ENCODE data around the gene TEX52. TPM values are rescaled to one million over a fixed set of nuclear protein-coding genes. Genes with fewer than 3 reads are reported as not detected.

Gene TEX52
- total and polyA plus RNA-seq, 10 of the 15 experiments (the other 5 are each of a cell fraction or from before 2014, with no cell fraction given), result 0.23 TPM; not detected in 9

DNA sequence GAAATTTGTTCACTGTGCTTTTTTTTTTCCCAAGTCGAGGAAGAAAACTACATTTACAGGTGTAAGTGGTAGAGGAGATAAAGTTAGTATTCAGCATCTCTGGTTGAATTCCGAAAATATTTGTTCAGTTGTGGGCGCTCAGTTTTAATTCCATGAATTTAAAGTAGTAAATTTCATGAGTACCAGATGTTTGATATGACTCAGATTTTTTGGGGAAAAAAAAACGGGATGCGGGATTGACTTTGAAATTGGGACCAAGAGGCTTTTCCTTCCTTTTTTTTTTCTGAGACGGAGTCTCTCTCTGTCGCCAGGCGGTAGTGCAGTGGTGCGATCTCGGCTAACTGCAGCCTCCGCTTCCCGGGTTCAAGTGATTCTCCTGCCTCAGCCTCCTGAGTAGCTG, 35.4 kb upstream of the TEX52 start:
- DNase-seq (ENCODE audit: low read depth, low spot score), result no peak
- no peak overlapping the region for H3K9ac ChIP-seq (ENCODE audit: control insufficient read depth, insufficient read depth, low read length)
- H3K4me2 ChIP-seq (ENCODE audit: control insufficient read depth, insufficient read depth), result no peak overlapping the region
- TF ChIP-seq SP1 (IDR thresholded peaks at IDR 0.05; ENCODE audit: low read depth, low read length), result no peak
- TF ChIP-seq NRF1 (conservative IDR thresholded peaks at IDR 0.05; ENCODE audit: low read depth, low read length), result no peak
- no peak for TF ChIP-seq GABPA (IDR thresholded peaks at IDR 0.05; ENCODE audit: low read depth)
- TF ChIP-seq RAD51 (IDR thresholded peaks at IDR 0.05), result no peak
- TF ChIP-seq EP300 (IDR thresholded peaks at IDR 0.05; ENCODE audit: borderline replicate concordance in 1 of 2, control insufficient read depth in 1 of 2, low read depth in 2 of 2, low read length in 2 of 2), result no peak
- TF ChIP-seq RCOR1 (conservative IDR thresholded peaks at IDR 0.05; ENCODE audit: low read depth, low read length), result no peak
- TF ChIP-seq SMARCA5 (IDR thresholded peaks at IDR 0.05), result no peak
- TF ChIP-seq NBN (IDR thresholded peaks at IDR 0.05), result no peak
- no peak for TF ChIP-seq MYC (IDR thresholded peaks at IDR 0.05; ENCODE audit: insufficient read depth, insufficient read length, insufficient replicate concordance, low read length, severe bottlenecking)
- TF ChIP-seq ZZZ3 (IDR thresholded peaks at IDR 0.05; ENCODE audit: control insufficient read depth, insufficient read length, low read depth), result no peak
- no peak for TF ChIP-seq MTA3 (IDR thresholded peaks at IDR 0.05; ENCODE audit: borderline replicate concordance, low read length)
- TF ChIP-seq SMC3 (IDR thresholded peaks at IDR 0.05; ENCODE audit: borderline replicate concordance, low read length), result no peak
- TF ChIP-seq, protein P1, sequence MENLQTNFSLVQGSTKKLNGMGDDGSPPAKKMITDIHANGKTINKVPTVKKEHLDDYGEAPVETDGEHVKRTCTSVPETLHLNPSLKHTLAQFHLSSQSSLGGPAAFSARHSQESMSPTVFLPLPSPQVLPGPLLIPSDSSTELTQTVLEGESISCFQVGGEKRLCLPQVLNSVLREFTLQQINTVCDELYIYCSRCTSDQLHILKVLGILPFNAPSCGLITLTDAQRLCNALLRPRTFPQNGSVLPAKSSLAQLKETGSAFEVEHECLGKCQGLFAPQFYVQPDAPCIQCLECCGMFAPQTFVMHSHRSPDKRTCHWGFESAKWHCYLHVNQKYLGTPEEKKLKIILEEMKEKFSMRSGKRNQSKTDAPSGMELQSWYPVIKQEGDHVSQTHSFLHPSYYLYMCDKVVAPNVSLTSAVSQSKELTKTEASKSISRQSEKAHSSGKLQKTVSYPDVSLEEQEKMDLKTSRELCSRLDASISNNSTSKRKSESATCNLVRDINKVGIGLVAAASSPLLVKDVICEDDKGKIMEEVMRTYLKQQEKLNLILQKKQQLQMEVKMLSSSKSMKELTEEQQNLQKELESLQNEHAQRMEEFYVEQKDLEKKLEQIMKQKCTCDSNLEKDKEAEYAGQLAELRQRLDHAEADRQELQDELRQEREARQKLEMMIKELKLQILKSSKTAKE (IDR thresholded peaks at IDR 0.05; ENCODE audit: low read depth, poor library complexity, severe bottlenecking), result no peak
- no peak for TF ChIP-seq PBX3 (IDR thresholded peaks at IDR 0.05; ENCODE audit: insufficient replicate concordance, low read depth, low read length)
- no peak for TF ChIP-seq EZH2 (IDR thresholded peaks at IDR 0.05; ENCODE audit: borderline replicate concordance, control insufficient read depth, low read depth, low read length)
- TF ChIP-seq EGR1 (IDR thresholded peaks at IDR 0.05; ENCODE audit: borderline replicate concordance in 1 of 2, low read depth in 2 of 2, low read length in 2 of 2), result no peak
- TF ChIP-seq MYB (IDR thresholded peaks at IDR 0.05; ENCODE audit: borderline replicate concordance, low read depth, low read length), result no peak
- no peak for TF ChIP-seq FOXM1 (IDR thresholded peaks at IDR 0.05; ENCODE audit: low read depth, low read length)
- TF ChIP-seq NFYA (IDR thresholded peaks at IDR 0.05; ENCODE audit: borderline replicate concordance, low read depth, low read length), result no peak
- WGBS (ENCODE audit: insufficient coverage, insufficient replicate concordance, low lambda C conversion rate, missing lambda C conversion rate), result 85% methylated on average over 5 of the region's 12 CpGs
- no peaks in the 10 kb centered on the region for H3K27me3 ChIP-seq (replicated peaks in 1 of 2; ENCODE audit: control insufficient read depth in 2 of 2, insufficient read depth in 2 of 2, low read length in 1 of 2)
- H3K79me2 ChIP-seq (ENCODE audit: control insufficient read depth, insufficient read depth, low read length), result peaks cover 2% of the 10 kb centered on the region; the same call in 1 of the 2 replicates
- H3K27ac ChIP-seq (ENCODE audit: control insufficient read depth, insufficient read depth), result no peak overlapping the region
- H4K20me1 ChIP-seq (ENCODE audit: control insufficient read depth, insufficient read depth), result no peaks in the 10 kb centered on the region
- H3K9me3 ChIP-seq (replicated peaks; ENCODE audit: control insufficient read depth, insufficient read depth, low read length), result no peaks in the 10 kb centered on the region
- ATAC-seq, result no peak
- no peak overlapping the region for H3K4me3 ChIP-seq
- peaks cover 0 to 5% of the 10 kb centered on the region in 2 experiments; a peak in 2 of 4 replicates for H3K36me3 ChIP-seq (ENCODE audit: control insufficient read depth in 2 of 2, insufficient read depth in 2 of 2, low read length in 1 of 2)
- no peak overlapping the region for H2AFZ ChIP-seq (ENCODE audit: control insufficient read depth, low read depth, low read length)
- in situ Hi-C loops (cut with MboI), result no loop called here
- intact Hi-C loops (cut with micrococcal nuclease; ENCODE audit: unreplicated experiment), result loop anchor here (5.0 kb wide), 1 partner anchor 40 kb away; no protein-coding TSS in a partner anchor
- ChIA-PET POLR2A (interaction anchor here (0.6 to 1.2 kb wide), 3 partner anchors 12 to 16 kb away, joined by 3 to 7 read pairs (median 3); no protein-coding TSS in a partner anchor), SMC1A (ENCODE audit: uncharacterized antibody, unreplicated experiment) (no interaction called here), RAD21 (ENCODE audit: unreplicated experiment) (no interaction called here), CTCF (no interaction called here)
- FAIRE-seq, result no peak
- peaks cover 4% of the 10 kb centered on the region for H3K4me1 ChIP-seq (ENCODE audit: control insufficient read depth, insufficient read depth, low read length)
- BruUV-seq (replicated peaks), result no TSS peak
